ENCODE results near the gene ATP5F1C.

GRCh38 chr10:7818295-7819120 lies 30.5 kb downstream of the ATP5F1C start, which contains the start of gene TAF3:
- TF ChIP-seq FOXA1 (IDR thresholded peaks at IDR 0.05) (no peak), ELF4 (IDR thresholded peaks at IDR 0.05) (peak; percentile 51), SUZ12 (IDR thresholded peaks at IDR 0.05) (no peak), LEF1 (IDR thresholded peaks at IDR 0.05; ENCODE audit: borderline replicate concordance) (no peak)
